K562 (cell line): Measurements from ENCODE around the gene TAC3. TPM values are rescaled to one million over a fixed set of nuclear protein-coding genes. Genes with fewer than 3 reads are reported as not detected.

Experiments
- ATAC-seq: fragments of 200-7000 bp; cut with Tn5 transposase; 3 replicates; pipeline ENCODE4 v1.9.1; 2020; ENCODE audit warnings: moderate library complexity
- BruUV-seq: library from RNA; stranded (reverse); fragments of 400-500 nt; replicated peaks from 2 replicates; lab custom pipeline; 2021; lab: Mats Ljungman, UMichigan
- CTCF ChIA-PET: fragments of 300-600 bp; formaldehyde crosslinking; extraction: SDS; loops from one replicate; lab custom pipeline; 2021; ENCODE audit warnings: low intra/inter-chr PET ratio; lab: Yijun Ruan, JAX
- POLR2A ChIA-PET: fragments of 300-600, 350-650 bp; sonication (Branson Sonifier 250); formaldehyde crosslinking; extraction: SDS; loops from one replicate; lab custom pipeline; 2021; ENCODE audit warnings: antibody characterized with exemption, inconsistent platforms; lab: Yijun Ruan, JAX
- DNase-seq, 4 experiments: peaks; one replicate each; pipeline versions ENCODE4 v3.0.0 to v3.0.0-alpha.2; 2011 to 2018; ENCODE audit warnings: low spot score in 3 of 4, mixed read lengths in 3 of 4; ENCODE audit errors: extremely low read depth in 1 of 4
- FAIRE-seq: peaks from 2 replicates; lab custom pipeline; 2011; peaks lifted over from hg19 to GRCh38; lab: Jason Lieb, UNC
- H2AFZ ChIP-seq: 2 replicates; pipeline ENCODE4 v1.6.0; 2011; ENCODE audit warnings: low read depth, low read length, control low read depth, inconsistent platforms
- H3K27ac ChIP-seq: fragments of 200-600 bp; 3 replicates; pipeline ENCODE4 v1.8.0; 2011; ENCODE audit warnings: low read depth, mild to moderate bottlenecking, control low read depth, inconsistent platforms, low read length, moderate library complexity, mixed read lengths; ENCODE audit errors: extremely low read depth
- H3K27me3 ChIP-seq, 2 experiments: fragments of 300-600 bp in 1 of 2; 2 replicates in 1 of 2; 3 replicates in 1 of 2; pipeline versions ENCODE4 v1.6.0 to v1.8.0; 2011; ENCODE audit warnings: inconsistent platforms in 2 of 2, low read length in 2 of 2, mild to moderate bottlenecking in 1 of 2, mixed read lengths in 1 of 2, moderate library complexity in 1 of 2; ENCODE audit not compliant: control insufficient read depth in 2 of 2, insufficient read depth in 2 of 2
- H3K36me3 ChIP-seq: fragments of 300-600 bp; 3 replicates; pipeline ENCODE4 v1.8.0; 2011; ENCODE audit warnings: mild to moderate bottlenecking, low read length, inconsistent platforms; ENCODE audit not compliant: control insufficient read depth, insufficient read depth
- H3K4me1 ChIP-seq, 2 experiments: fragments of 200-600 bp in 1 of 2; replicated peaks in 1 of 2; 2 replicates in 1 of 2; 3 replicates in 1 of 2; pipeline versions ENCODE4 v1.5.1 to v1.8.0; 2011; ENCODE audit warnings: inconsistent platforms in 2 of 2, low read length in 2 of 2, mild to moderate bottlenecking in 1 of 2, mixed read lengths in 1 of 2, moderate library complexity in 1 of 2; ENCODE audit not compliant: control insufficient read depth in 2 of 2, insufficient read depth in 2 of 2
- H3K4me2 ChIP-seq: 2 replicates; pipeline ENCODE4 v1.6.1; 2011; ENCODE audit warnings: low read length, control low read depth, inconsistent platforms, mixed read lengths; ENCODE audit not compliant: insufficient read depth
- H3K4me3 ChIP-seq: fragments of 200-600 bp; sonication (generic), shearing (Covaris generic); 2 replicates; pipeline ENCODE4 v1.5.1; 2016; ENCODE audit warnings: control low read depth, inconsistent platforms
- H3K79me2 ChIP-seq: fragments of 200-600 bp; 3 replicates; pipeline ENCODE4 v1.8.0; 2011; ENCODE audit warnings: low read length, inconsistent platforms; ENCODE audit not compliant: control insufficient read depth, insufficient read depth
- H3K9ac ChIP-seq, 2 experiments: 2 replicates each; pipeline versions ENCODE4 v1.6.0 to v1.6.1; 2011; ENCODE audit warnings: low read depth in 2 of 2, low read length in 2 of 2, control low read depth in 1 of 2, inconsistent platforms in 1 of 2, mild to moderate bottlenecking in 1 of 2, mixed read lengths in 1 of 2; ENCODE audit not compliant: insufficient read depth in 1 of 2
- H3K9me1 ChIP-seq: one replicate; pipeline ENCODE4 v1.6.0; 2011; ENCODE audit warnings: inconsistent platforms, mild to moderate bottlenecking, low read length, moderate library complexity; ENCODE audit not compliant: control insufficient read depth, insufficient read depth
- H3K9me3 ChIP-seq: replicated peaks from 2 replicates; pipeline ENCODE4 v1.5.1; 2011; ENCODE audit warnings: low read depth, low read length, inconsistent platforms; ENCODE audit not compliant: control insufficient read depth, insufficient read depth
- H4K20me1 ChIP-seq: replicated peaks from 2 replicates; pipeline ENCODE4 v1.6.1; 2011; ENCODE audit warnings: low read length, inconsistent platforms, mixed read lengths; ENCODE audit not compliant: control insufficient read depth, insufficient read depth
- CC2D1A ChIP-seq: fragments of 450-650 bp; IDR thresholded peaks from 2 replicates; pipeline ENCODE4 v1.6.1; 2017; ENCODE audit warnings: mild to moderate bottlenecking
- DACH1 ChIP-seq: fragments of 450-650 bp; IDR thresholded peaks from 2 replicates; pipeline ENCODE4 v1.6.1; 2018; ENCODE audit not compliant: partially characterized antibody
- PTTG1 ChIP-seq: fragments of 450-650 bp; IDR thresholded peaks from 2 replicates; pipeline ENCODE4 v1.6.1; 2016; ENCODE audit warnings: low read depth, mild to moderate bottlenecking, missing genetic modification characterization, missing compliant biosample characterization
- REST ChIP-seq, 2 experiments: fragments of 450-650 bp; formaldehyde crosslinking in 1 of 2; IDR thresholded peaks; 2 replicates each; pipeline versions ENCODE4 v1.4.0 to v1.6.1; 2014 to 2020; ENCODE audit warnings: mild to moderate bottlenecking in 2 of 2, borderline replicate concordance in 1 of 2, low read depth in 1 of 2
- SMARCC2 ChIP-seq: fragments of 450-650 bp; IDR thresholded peaks from 2 replicates; pipeline ENCODE4 v1.6.1; 2017; ENCODE audit warnings: antibody characterized with exemption, moderate library complexity, mild to moderate bottlenecking, low read depth
- TCF3 ChIP-seq: sonication (generic); formaldehyde crosslinking; IDR thresholded peaks from 2 replicates; pipeline ENCODE4 v1.4.0; 2020; ENCODE audit warnings: mild to moderate bottlenecking, missing genetic modification reagents
- WHSC1 ChIP-seq: IDR thresholded peaks from one replicate; pipeline ENCODE4 v1.6.1; 2012; ENCODE audit warnings: low read length, control low read depth, inconsistent platforms
- ZNF311 ChIP-seq: fragments of 250-450 bp; sonication (Bioruptor Pico); IDR thresholded peaks from 2 replicates; pipeline ENCODE4 v1.4.0; 2020; ENCODE audit warnings: mild to moderate bottlenecking, moderate library complexity
- ZNF384 ChIP-seq: IDR thresholded peaks from 2 replicates; pipeline ENCODE4 v1.6.1; 2012; ENCODE audit warnings: low read depth, low read length, improper control_type of control experiment
- ZNF395 ChIP-seq: fragments of 200-800 bp; sonication (Bioruptor generic); IDR thresholded peaks from 2 replicates; pipeline ENCODE4 v1.6.1; 2017; ENCODE audit warnings: missing genetic modification characterization, missing compliant biosample characterization
- WGBS: fragments of 100-300 bp; shearing (Covaris generic); methylation state at CpG from one replicate; pipeline ENCODE4 v1.1.6; 2016; ENCODE audit warnings: low coverage, mixed read lengths; ENCODE audit not compliant: insufficient coverage; ENCODE audit errors: missing lambda C conversion rate; 5-methylcytosine and 5-hydroxymethylcytosine counted together
- in situ Hi-C: fragments of 300-500 bp; cut with MboI; formaldehyde crosslinking; loops from 4 replicates; pipeline ENCODE4 v1.15.0; 2018; ENCODE audit warnings: inconsistent platforms, mixed read lengths
- intact Hi-C: fragments of 100-400 bp; cut with micrococcal nuclease; formaldehyde crosslinking; loops from 2 replicates; pipeline ENCODE4 v1.14.2; 2022
- polyA plus RNA-seq, 8 experiments: library from polyadenylated mRNA; depleted of rRNA in 4 of 8; stranded (reverse) in 5 of 8; unstranded in 3 of 8; fragments of >200 nt; fragmentation: Nextera tagmentation in 2 of 8; fragmentation: Illumina TruSeq in 1 of 8; extraction: Ambion mirVana in 2 of 8; extraction: Trizol in 1 of 8; gene quantifications; 2 replicates each; pipeline versions ENCODE4 v1.2.1 to v1.2.3, GENCODE V29; 2011 to 2014; ENCODE audit warnings: inconsistent platforms in 1 of 8, missing spikeins in 1 of 8
- total RNA-seq, 7 experiments: library from RNA; depleted of rRNA in 6 of 7; stranded (reverse); fragments of >200 nt in 6 of 7; fragmentation: Illumina TruSeq in 2 of 7; extraction: Trizol in 2 of 7; gene quantifications; 2 replicates each; pipeline versions ENCODE4 v1.2.1 to v1.2.3, GENCODE V29; 2011 to 2021; ENCODE audit warnings: low replicate concordance in 1 of 7

The TAC3 gene
- total and polyA plus RNA-seq, 9 of the 15 experiments (the other 6 are each of a cell fraction or from before 2014, with no cell fraction given) = 0.29 to 2.8 (median 1.4) TPM

GRCh38 chr12:57027011-57027804, 10.9 kb upstream of the TAC3 start (continued):
- TF ChIP-seq CC2D1A = no peak
- TF ChIP-seq, all 486 proteins: peak for 51

- Histone ChIP-seq H3K9me3 (no peaks in the 10 kb centered on the region), H3K27ac (no peak overlapping the region), H3K79me2 (no peaks in the 10 kb centered on the region), H3K27me3 (no peaks in the 10 kb centered on the region), H3K4me3 (no peak overlapping the region), H3K9me1 (no peaks in the 10 kb centered on the region), H3K36me3 (no peaks in the 10 kb centered on the region), H3K4me1 (peaks cover 15 to 20% of the 10 kb centered on the region in 2 experiments), H2AFZ (no peak overlapping the region), H4K20me1 (no peaks in the 10 kb centered on the region), H3K9ac (no peak overlapping the region), H3K4me2 (no peak overlapping the region)
- POLR2A ChIA-PET = interaction anchor here (0.6 to 3.4 kb wide), 4 partner anchors 9 to 156 kb away, joined by 3 to 9 read pairs (median 6); partner anchors contain the start of gene TAC3
- no TSS peak for BruUV-seq
- WGBS = 15% methylated on average over 2 of the region's 2 CpGs
- intact Hi-C loops = no loop called here
- no peak for FAIRE-seq
- CTCF ChIA-PET = no interaction called here
- no peak for DNase-seq
- in situ Hi-C loops = no loop called here
- ATAC-seq = no peak
- TF ChIP-seq DACH1 = no peak
- TF ChIP-seq ZNF384 = no peak
- no peak for TF ChIP-seq WHSC1
- TF ChIP-seq PTTG1 = no peak
- TF ChIP-seq ZNF395 = no peak
- TF ChIP-seq SMARCC2 = no peak
- no peak for TF ChIP-seq ZNF311
- no peak for TF ChIP-seq TCF3 (CRISPR knock-in tag)
- TF ChIP-seq REST (IDR thresholded peaks at IDR 0.05; ENCODE audit: borderline replicate concordance) = no peak
- TF ChIP-seq REST (CRISPR knock-in tag; IDR thresholded peaks at IDR 0.05; ENCODE audit: low read depth) = no peak
Measured at GRCh38 chr12:57025196-57025595, 8.9 kb upstream of the TAC3 start.
